HepG2 (cell line): ENCODE measurements around the gene TMC4. TPM values are rescaled to one million over a fixed set of nuclear protein-coding genes. Genes with fewer than 3 reads are reported as not detected.
A peak's percentile ranks its signal among the peaks of the same experiment; 100 is the strongest.

ENCODE experiments used
- ASH2L ChIP-seq: fragments of 300-600, 200-600 bp; sonication (generic); IDR thresholded peaks from 2 replicates; pipeline ENCODE4 v1.7.0; 2017; ENCODE audit warnings: low read depth, mild to moderate bottlenecking, moderate library complexity, mixed read lengths, low read length; ENCODE audit not compliant: insufficient read length
- DNMT1 ChIP-seq: sonication (generic); formaldehyde crosslinking; IDR thresholded peaks from 2 replicates; pipeline ENCODE4 v1.5.1; 2020; ENCODE audit warnings: mild to moderate bottlenecking, missing genetic modification reagents
- MXI1 ChIP-seq: IDR thresholded peaks from 3 replicates; pipeline ENCODE4 v1.6.1; 2012; ENCODE audit warnings: low read depth, low read length, inconsistent platforms, borderline replicate concordance
- POGZ ChIP-seq: sonication (generic); formaldehyde crosslinking; IDR thresholded peaks from 2 replicates; pipeline ENCODE4 v1.4.0; 2020; ENCODE audit warnings: mild to moderate bottlenecking, missing genetic modification reagents
- POLR2A ChIP-seq, 2 experiments: IDR thresholded peaks; 2 replicates each; pipeline ENCODE4 v1.6.1; 2011; ENCODE audit warnings: low read depth in 2 of 2, low read length in 2 of 2, mild to moderate bottlenecking in 1 of 2, moderate library complexity in 1 of 2; ENCODE audit not compliant: insufficient read depth in 1 of 2
- RBFOX2 ChIP-seq: fragments of 200-400 bp; formaldehyde crosslinking; IDR thresholded peaks from 2 replicates; pipeline ENCODE4 v1.6.1; 2017; ENCODE audit warnings: low read depth, mild to moderate bottlenecking, low read length
- RFX3 ChIP-seq: IDR thresholded peaks from 2 replicates; pipeline ENCODE4 v1.6.1; 2016; ENCODE audit warnings: missing biosample characterization, missing genetic modification reagents
- RXRA ChIP-seq: sonication (generic); formaldehyde crosslinking; IDR thresholded peaks from 2 replicates; pipeline ENCODE4 v1.5.1; 2020; ENCODE audit warnings: missing genetic modification reagents
- SPEN ChIP-seq: sonication (generic); formaldehyde crosslinking; IDR thresholded peaks from 2 replicates; pipeline ENCODE4 v1.5.1; 2020; ENCODE audit warnings: low read depth, mild to moderate bottlenecking, missing genetic modification reagents
- TARDBP ChIP-seq: sonication (generic); formaldehyde crosslinking; IDR thresholded peaks from 2 replicates; pipeline ENCODE4 v1.8.0; 2022; ENCODE audit warnings: mild to moderate bottlenecking, missing genetic modification reagents
- ZNF292 ChIP-seq: sonication (generic); formaldehyde crosslinking; IDR thresholded peaks from 2 replicates; pipeline ENCODE4 v1.8.1; 2022; ENCODE audit warnings: mild to moderate bottlenecking, low read depth, missing genetic modification reagents, borderline replicate concordance
- ZNF510 ChIP-seq: sonication (generic); formaldehyde crosslinking; IDR thresholded peaks from 2 replicates; pipeline ENCODE4 v1.4.0; 2020; ENCODE audit warnings: low read depth, mild to moderate bottlenecking, missing genetic modification reagents
- ZNF605 ChIP-seq: sonication (generic); formaldehyde crosslinking; IDR thresholded peaks from 2 replicates; pipeline ENCODE4 v1.8.0; 2022; ENCODE audit warnings: mild to moderate bottlenecking, missing genetic modification reagents
- ZNF607 ChIP-seq: sonication (generic); formaldehyde crosslinking; IDR thresholded peaks from 2 replicates; pipeline ENCODE4 v1.5.1; 2020; ENCODE audit warnings: missing genetic modification reagents, mild to moderate bottlenecking, borderline replicate concordance
- polyA plus RNA-seq, 8 experiments: library from polyadenylated mRNA; depleted of rRNA in 3 of 8; stranded (reverse) in 7 of 8; unstranded in 1 of 8; fragments of >200 nt; fragmentation: Illumina TruSeq in 4 of 8; extraction: Trizol in 4 of 8; gene quantifications; 2 replicates each; pipeline versions ENCODE4 v1.2.1 to v1.2.3, GENCODE V29; 2011 to 2016; ENCODE audit warnings: low read depth in 4 of 8, missing spikeins in 1 of 8, mixed read lengths in 1 of 8; ENCODE audit not compliant: insufficient read depth in 1 of 8
- total RNA-seq, 5 experiments: library from RNA; depleted of rRNA; stranded (reverse); fragments of >200 nt; fragmentation: Illumina TruSeq; extraction: Trizol; gene quantifications; 2 replicates each; pipeline ENCODE4 v1.2.3, GENCODE V29; 2016; ENCODE audit warnings: low read depth in 1 of 5
- TF ChIP-seq, protein P1 (sequence below): sonication (generic); formaldehyde crosslinking; IDR thresholded peaks from 2 replicates; pipeline ENCODE4 v1.4.0; 2020; ENCODE audit warnings: missing genetic modification reagents
- TF ChIP-seq, protein P2 (sequence below): sonication (generic); formaldehyde crosslinking; IDR thresholded peaks from 2 replicates; pipeline ENCODE4 v1.9.0; 2022; ENCODE audit warnings: missing genetic modification reagents, mild to moderate bottlenecking, borderline replicate concordance
- TF ChIP-seq, protein P3 (sequence below): sonication (generic); formaldehyde crosslinking; IDR thresholded peaks from 2 replicates; pipeline ENCODE4 v1.8.0; 2022; ENCODE audit warnings: mild to moderate bottlenecking, missing genetic modification reagents, moderate library complexity
- TF ChIP-seq, protein P4 (sequence below): sonication (generic); formaldehyde crosslinking; IDR thresholded peaks from 2 replicates; pipeline ENCODE4 v1.5.1; 2020; ENCODE audit warnings: mild to moderate bottlenecking, moderate library complexity, missing genetic modification reagents

The TMC4 gene
- total and polyA plus RNA-seq, 2 of the 13 experiments (the other 11 are each of a cell fraction or from before 2014, with no cell fraction given): 0.13 to 0.24 TPM

DNA sequence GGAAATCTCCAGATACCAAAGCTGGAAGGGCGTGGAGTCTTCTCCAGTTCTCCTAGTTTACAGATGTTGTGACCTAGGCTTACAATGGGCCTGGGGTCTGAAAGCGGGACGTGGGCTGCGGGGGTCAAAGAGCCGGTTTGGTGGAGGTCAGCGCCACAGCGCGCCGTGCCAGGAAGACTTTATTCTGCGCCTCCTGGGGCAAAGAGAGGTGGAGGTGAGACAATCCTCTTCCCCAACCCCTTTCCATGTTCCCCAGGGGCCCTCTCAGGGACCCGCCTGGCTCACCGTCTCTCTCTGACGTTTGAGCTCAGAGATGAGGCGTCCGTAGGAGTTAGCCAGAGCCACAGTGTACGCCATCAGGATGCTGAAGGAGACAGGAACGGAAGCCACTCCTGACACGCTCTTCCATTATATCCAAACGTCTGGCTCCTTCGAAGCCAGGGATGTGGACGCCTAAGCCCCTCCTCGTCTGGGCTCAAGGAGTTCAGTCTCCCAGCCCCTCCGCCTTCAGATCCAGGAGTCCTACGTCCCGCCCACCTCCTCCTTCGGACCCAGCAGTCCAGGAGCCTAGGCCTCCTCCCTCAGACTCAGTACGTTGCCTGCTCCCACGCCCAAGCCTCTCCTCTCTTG is 12.7 kb downstream of the TMC4 start (continued):
- TF ChIP-seq, protein P1, sequence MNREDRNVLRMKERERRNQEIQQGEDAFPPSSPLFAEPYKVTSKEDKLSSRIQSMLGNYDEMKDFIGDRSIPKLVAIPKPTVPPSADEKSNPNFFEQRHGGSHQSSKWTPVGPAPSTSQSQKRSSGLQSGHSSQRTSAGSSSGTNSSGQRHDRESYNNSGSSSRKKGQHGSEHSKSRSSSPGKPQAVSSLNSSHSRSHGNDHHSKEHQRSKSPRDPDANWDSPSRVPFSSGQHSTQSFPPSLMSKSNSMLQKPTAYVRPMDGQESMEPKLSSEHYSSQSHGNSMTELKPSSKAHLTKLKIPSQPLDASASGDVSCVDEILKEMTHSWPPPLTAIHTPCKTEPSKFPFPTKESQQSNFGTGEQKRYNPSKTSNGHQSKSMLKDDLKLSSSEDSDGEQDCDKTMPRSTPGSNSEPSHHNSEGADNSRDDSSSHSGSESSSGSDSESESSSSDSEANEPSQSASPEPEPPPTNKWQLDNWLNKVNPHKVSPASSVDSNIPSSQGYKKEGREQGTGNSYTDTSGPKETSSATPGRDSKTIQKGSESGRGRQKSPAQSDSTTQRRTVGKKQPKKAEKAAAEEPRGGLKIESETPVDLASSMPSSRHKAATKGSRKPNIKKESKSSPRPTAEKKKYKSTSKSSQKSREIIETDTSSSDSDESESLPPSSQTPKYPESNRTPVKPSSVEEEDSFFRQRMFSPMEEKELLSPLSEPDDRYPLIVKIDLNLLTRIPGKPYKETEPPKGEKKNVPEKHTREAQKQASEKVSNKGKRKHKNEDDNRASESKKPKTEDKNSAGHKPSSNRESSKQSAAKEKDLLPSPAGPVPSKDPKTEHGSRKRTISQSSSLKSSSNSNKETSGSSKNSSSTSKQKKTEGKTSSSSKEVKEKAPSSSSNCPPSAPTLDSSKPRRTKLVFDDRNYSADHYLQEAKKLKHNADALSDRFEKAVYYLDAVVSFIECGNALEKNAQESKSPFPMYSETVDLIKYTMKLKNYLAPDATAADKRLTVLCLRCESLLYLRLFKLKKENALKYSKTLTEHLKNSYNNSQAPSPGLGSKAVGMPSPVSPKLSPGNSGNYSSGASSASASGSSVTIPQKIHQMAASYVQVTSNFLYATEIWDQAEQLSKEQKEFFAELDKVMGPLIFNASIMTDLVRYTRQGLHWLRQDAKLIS (CRISPR knock-in tag): no peak
- TF ChIP-seq POLR2A (IDR thresholded peaks at IDR 0.05; ENCODE audit: insufficient read depth in 1 of 2, low read depth in 2 of 2, low read length in 2 of 2) (peak; percentile 53 to 54; a peak in 1 of 4 replicates), ASH2L (peak; percentile 3), ZNF605 (CRISPR knock-in tag) (peak; percentile 91), ZNF607 (CRISPR knock-in tag) (no peak; the same call in 1 of the 2 replicates), RBFOX2 (no peak), RFX3 (CRISPR knock-in tag) (no peak), TARDBP (CRISPR knock-in tag) (peak; percentile 1; the same call in 1 of the 2 replicates), SPEN (0 out of 2 replicates have a peak, but pooled peaks have one; percentile 23), POGZ (0 out of 2 replicates have a peak, but pooled peaks have one; percentile 6), ZNF510 (CRISPR knock-in tag) (no peak), RXRA (CRISPR knock-in tag) (no peak), DNMT1 (CRISPR knock-in tag) (peak; percentile 79; the same call in 1 of the 2 replicates), ZNF292 (CRISPR knock-in tag) (no peak), MXI1 (no peak)
- TF ChIP-seq, protein P2, sequence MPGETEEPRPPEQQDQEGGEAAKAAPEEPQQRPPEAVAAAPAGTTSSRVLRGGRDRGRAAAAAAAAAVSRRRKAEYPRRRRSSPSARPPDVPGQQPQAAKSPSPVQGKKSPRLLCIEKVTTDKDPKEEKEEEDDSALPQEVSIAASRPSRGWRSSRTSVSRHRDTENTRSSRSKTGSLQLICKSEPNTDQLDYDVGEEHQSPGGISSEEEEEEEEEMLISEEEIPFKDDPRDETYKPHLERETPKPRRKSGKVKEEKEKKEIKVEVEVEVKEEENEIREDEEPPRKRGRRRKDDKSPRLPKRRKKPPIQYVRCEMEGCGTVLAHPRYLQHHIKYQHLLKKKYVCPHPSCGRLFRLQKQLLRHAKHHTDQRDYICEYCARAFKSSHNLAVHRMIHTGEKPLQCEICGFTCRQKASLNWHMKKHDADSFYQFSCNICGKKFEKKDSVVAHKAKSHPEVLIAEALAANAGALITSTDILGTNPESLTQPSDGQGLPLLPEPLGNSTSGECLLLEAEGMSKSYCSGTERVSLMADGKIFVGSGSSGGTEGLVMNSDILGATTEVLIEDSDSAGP (CRISPR knock-in tag): peak; percentile 12; the same call in 1 of the 2 replicates
- TF ChIP-seq, protein P3, sequence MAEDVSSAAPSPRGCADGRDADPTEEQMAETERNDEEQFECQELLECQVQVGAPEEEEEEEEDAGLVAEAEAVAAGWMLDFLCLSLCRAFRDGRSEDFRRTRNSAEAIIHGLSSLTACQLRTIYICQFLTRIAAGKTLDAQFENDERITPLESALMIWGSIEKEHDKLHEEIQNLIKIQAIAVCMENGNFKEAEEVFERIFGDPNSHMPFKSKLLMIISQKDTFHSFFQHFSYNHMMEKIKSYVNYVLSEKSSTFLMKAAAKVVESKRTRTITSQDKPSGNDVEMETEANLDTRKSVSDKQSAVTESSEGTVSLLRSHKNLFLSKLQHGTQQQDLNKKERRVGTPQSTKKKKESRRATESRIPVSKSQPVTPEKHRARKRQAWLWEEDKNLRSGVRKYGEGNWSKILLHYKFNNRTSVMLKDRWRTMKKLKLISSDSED (CRISPR knock-in tag): 0 out of 2 replicates have a peak, but pooled peaks have one; percentile 44
- TF ChIP-seq, protein P4, sequence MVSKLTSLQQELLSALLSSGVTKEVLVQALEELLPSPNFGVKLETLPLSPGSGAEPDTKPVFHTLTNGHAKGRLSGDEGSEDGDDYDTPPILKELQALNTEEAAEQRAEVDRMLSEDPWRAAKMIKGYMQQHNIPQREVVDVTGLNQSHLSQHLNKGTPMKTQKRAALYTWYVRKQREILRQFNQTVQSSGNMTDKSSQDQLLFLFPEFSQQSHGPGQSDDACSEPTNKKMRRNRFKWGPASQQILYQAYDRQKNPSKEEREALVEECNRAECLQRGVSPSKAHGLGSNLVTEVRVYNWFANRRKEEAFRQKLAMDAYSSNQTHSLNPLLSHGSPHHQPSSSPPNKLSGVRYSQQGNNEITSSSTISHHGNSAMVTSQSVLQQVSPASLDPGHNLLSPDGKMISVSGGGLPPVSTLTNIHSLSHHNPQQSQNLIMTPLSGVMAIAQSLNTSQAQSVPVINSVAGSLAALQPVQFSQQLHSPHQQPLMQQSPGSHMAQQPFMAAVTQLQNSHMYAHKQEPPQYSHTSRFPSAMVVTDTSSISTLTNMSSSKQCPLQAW (CRISPR knock-in tag): no peak
